ENCODE measurements around the gene APOOL.

The APOOL gene

GRCh38 chrX:85024044-85024443 is 20.4 kb downstream of the APOOL start:
- H3K4me3 ChIP-seq (ENCODE audit: low read depth in 1 of 2, low read length in 1 of 2): no peak overlapping the region
- no peak overlapping the region for H3K27ac ChIP-seq
- no peaks in the 10 kb centered on the region for H3K27me3 ChIP-seq
- H3K9me3 ChIP-seq: no peaks in the 10 kb centered on the region
- H3K36me3 ChIP-seq: no peaks in the 10 kb centered on the region
- no peak for TF ChIP-seq CTCF (IDR thresholded peaks at IDR 0.05)
- no peaks in the 10 kb centered on the region for H3K4me1 ChIP-seq (ENCODE audit: control insufficient read depth in 1 of 2, insufficient read depth in 1 of 2, low read depth in 1 of 2, low read length in 1 of 2)

- H3K27me3 ChIP-seq: no peaks in the 10 kb centered on the region
- no peak for TF ChIP-seq CTCF (IDR thresholded peaks at IDR 0.05)
- no peaks in the 10 kb centered on the region for H3K36me3 ChIP-seq
These were observed 20.9 kb downstream of the APOOL start for GRCh38 chrX:85024562-85024961.

GRCh38 chrX:85026170-85026569 is 22.5 kb downstream of the APOOL start:
- Histone ChIP-seq H3K27ac (no peak overlapping the region), H3K4me3 (ENCODE audit: low read depth in 1 of 2, low read length in 1 of 2) (no peak overlapping the region), H3K36me3 (no peaks in the 10 kb centered on the region), H3K4me1 (ENCODE audit: control insufficient read depth in 1 of 2, insufficient read depth in 1 of 2, low read depth in 1 of 2, low read length in 1 of 2) (no peaks in the 10 kb centered on the region), H3K9me3 (no peaks in the 10 kb centered on the region), H3K27me3 (no peaks in the 10 kb centered on the region)
- no peak for TF ChIP-seq CTCF (IDR thresholded peaks at IDR 0.05)

More at GRCh38 chrX:85024562-85024961, 20.9 kb downstream of the APOOL start:
- Histone ChIP-seq H3K4me3 (ENCODE audit: low read depth in 1 of 2, low read length in 1 of 2) (no peak overlapping the region), H3K9me3 (no peaks in the 10 kb centered on the region), H3K27ac (no peak overlapping the region), H3K4me1 (ENCODE audit: control insufficient read depth in 1 of 2, insufficient read depth in 1 of 2, low read depth in 1 of 2, low read length in 1 of 2) (no peaks in the 10 kb centered on the region)

GRCh38 chrX:85029043-85029442 is 25.4 kb downstream of the APOOL start:
- no peak for TF ChIP-seq CTCF (IDR thresholded peaks at IDR 0.05)
- Histone ChIP-seq H3K27me3 (no peaks in the 10 kb centered on the region), H3K9me3 (no peaks in the 10 kb centered on the region), H3K4me3 (ENCODE audit: low read depth in 1 of 2, low read length in 1 of 2) (no peak overlapping the region), H3K4me1 (ENCODE audit: control insufficient read depth in 1 of 2, insufficient read depth in 1 of 2, low read depth in 1 of 2, low read length in 1 of 2) (no peaks in the 10 kb centered on the region), H3K27ac (no peak overlapping the region), H3K36me3 (no peaks in the 10 kb centered on the region)

GRCh38 chrX:85031505-85031904 is 27.8 kb downstream of the APOOL start:
- Histone ChIP-seq H3K27me3 (no peaks in the 10 kb centered on the region), H3K4me1 (ENCODE audit: control insufficient read depth in 1 of 2, insufficient read depth in 1 of 2, low read depth in 1 of 2, low read length in 1 of 2) (no peaks in the 10 kb centered on the region), H3K27ac (no peak overlapping the region), H3K4me3 (ENCODE audit: low read depth in 1 of 2, low read length in 1 of 2) (no peak overlapping the region), H3K36me3 (no peaks in the 10 kb centered on the region), H3K9me3 (no peaks in the 10 kb centered on the region)
- no peak for TF ChIP-seq CTCF (IDR thresholded peaks at IDR 0.05)

- Histone ChIP-seq H3K4me3 (ENCODE audit: low read depth in 1 of 2, low read length in 1 of 2) (no peak overlapping the region), H3K27me3 (no peaks in the 10 kb centered on the region), H3K4me1 (ENCODE audit: control insufficient read depth in 1 of 2, insufficient read depth in 1 of 2, low read depth in 1 of 2, low read length in 1 of 2) (no peaks in the 10 kb centered on the region), H3K9me3 (no peaks in the 10 kb centered on the region), H3K27ac (no peak overlapping the region), H3K36me3 (no peaks in the 10 kb centered on the region)
- TF ChIP-seq CTCF (IDR thresholded peaks at IDR 0.05): no peak
These were observed 33.4 kb downstream of the APOOL start for GRCh38 chrX:85037114-85037513.
